Activated CD8-positive, alpha-beta T cell treated with anti-CD3 and anti-CD28 coated beads for 36 hours (primary cell): ENCODE measurements around the gene NEK6. TPM values are rescaled to one million over a fixed set of nuclear protein-coding genes. Genes with fewer than 3 reads are reported as not detected.
A peak's percentile ranks its signal among the peaks of the same experiment; 100 is the strongest.

Experiments used
- ATAC-seq: fragments of 200-7000 bp; cut with Tn5 transposase; one replicate; pipeline ENCODE4 v1.10.0; 2021; ENCODE audit warnings: mild to moderate bottlenecking, moderate library complexity
- CTCF ChIA-PET: fragments of 350-600 bp; sonication (Branson Sonifier 250); formaldehyde crosslinking; loops from one replicate; lab custom pipeline; 2021; ENCODE audit warnings: antibody characterized with exemption; lab: Charles Lee
- POLR2A ChIA-PET: fragments of 350-600 bp; sonication (Branson Sonifier 250); formaldehyde crosslinking; loops from one replicate; lab custom pipeline; 2021; ENCODE audit warnings: antibody characterized with exemption; lab: Charles Lee
- DNase-seq: peaks from one replicate; pipeline ENCODE4 v3.0.0-alpha.2; 2020
- H3K27ac Mint-ChIP-seq: one replicate; pipeline ENCODE4 v1.8.0; 2021; ENCODE audit warnings: mild to moderate bottlenecking, mixed read lengths
- H3K27me3 Mint-ChIP-seq: one replicate; pipeline ENCODE4 v1.8.0; 2021; ENCODE audit warnings: mixed read lengths
- H3K36me3 Mint-ChIP-seq: one replicate; pipeline ENCODE4 v1.8.0; 2021; ENCODE audit warnings: low read depth, mixed read lengths
- H3K4me1 Mint-ChIP-seq: one replicate; pipeline ENCODE4 v1.8.0; 2021; ENCODE audit warnings: low read depth, mixed read lengths
- H3K4me3 Mint-ChIP-seq: one replicate; pipeline ENCODE4 v1.8.0; 2021; ENCODE audit warnings: mild to moderate bottlenecking, moderate library complexity, mixed read lengths
- H3K9me3 Mint-ChIP-seq: one replicate; pipeline ENCODE4 v1.8.0; 2021; ENCODE audit warnings: mixed read lengths
- intact Hi-C: fragments of 100-400 bp; cut with micrococcal nuclease; formaldehyde crosslinking; loops from one replicate; pipeline ENCODE4 v1.10.0; 2022
- total RNA-seq, 2 experiments: library from RNA; stranded (reverse); gene quantifications; one replicate each; pipeline ENCODE4 v1.2.3, GENCODE V29; 2021
- TF ChIP-seq, protein P1 (sequence below): fragments of 200-600 bp; IDR thresholded peaks from one replicate; pipeline ENCODE4 v1.8.0; 2022; ENCODE audit warnings: antibody characterized with exemption, mild to moderate bottlenecking

Gene NEK6
- total RNA-seq, 2 experiments from 2014 or later, result 20.2 to 21.8 TPM

DNA sequence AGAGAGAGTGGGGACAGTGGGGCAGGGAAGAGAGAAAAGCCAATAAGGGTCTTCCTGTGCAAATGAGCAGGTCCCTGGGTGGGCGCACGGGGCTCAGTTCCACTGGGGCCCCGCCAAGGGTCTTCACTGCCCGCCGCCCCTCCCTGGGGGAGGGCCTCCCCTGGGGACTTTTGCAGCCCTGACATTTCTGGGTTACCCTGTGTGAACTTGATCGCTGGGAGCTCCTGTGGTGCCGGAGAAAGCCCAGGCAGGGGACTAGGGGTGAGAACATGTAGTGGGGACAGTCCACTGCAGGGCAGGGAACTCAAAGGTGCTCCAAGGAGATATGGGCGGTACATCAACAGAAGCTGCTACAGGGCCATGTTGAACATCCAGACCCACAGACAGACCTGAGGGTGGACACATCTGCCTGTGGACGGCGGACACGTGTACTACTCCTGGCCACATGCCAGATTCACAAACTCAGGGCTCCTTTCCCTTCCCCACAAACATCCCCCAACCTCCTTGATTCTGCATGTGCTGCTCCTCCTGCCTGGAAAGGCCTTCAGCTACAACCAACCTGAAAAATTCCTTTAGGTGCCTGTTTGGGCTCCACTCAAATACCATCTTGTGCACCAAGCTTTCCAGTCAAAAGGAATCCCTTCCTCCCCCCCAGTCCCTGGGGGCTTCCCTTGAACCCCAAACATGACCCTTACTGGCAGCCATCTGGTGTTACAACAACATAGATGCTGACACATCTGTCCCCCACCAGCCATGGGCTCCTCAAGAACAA is 43.0 kb upstream of the NEK6 start:
- DNase-seq (no peak), ATAC-seq (no peak)
- Mint-ChIP-seq H3K4me3 (no peak overlapping the region), H3K27me3 (no peaks in the 10 kb centered on the region), H3K36me3 (no peaks in the 10 kb centered on the region), H3K27ac (no peak overlapping the region), H3K9me3 (no peaks in the 10 kb centered on the region), H3K4me1 (peaks cover 73% of the 10 kb centered on the region)
- TF ChIP-seq, protein P1, sequence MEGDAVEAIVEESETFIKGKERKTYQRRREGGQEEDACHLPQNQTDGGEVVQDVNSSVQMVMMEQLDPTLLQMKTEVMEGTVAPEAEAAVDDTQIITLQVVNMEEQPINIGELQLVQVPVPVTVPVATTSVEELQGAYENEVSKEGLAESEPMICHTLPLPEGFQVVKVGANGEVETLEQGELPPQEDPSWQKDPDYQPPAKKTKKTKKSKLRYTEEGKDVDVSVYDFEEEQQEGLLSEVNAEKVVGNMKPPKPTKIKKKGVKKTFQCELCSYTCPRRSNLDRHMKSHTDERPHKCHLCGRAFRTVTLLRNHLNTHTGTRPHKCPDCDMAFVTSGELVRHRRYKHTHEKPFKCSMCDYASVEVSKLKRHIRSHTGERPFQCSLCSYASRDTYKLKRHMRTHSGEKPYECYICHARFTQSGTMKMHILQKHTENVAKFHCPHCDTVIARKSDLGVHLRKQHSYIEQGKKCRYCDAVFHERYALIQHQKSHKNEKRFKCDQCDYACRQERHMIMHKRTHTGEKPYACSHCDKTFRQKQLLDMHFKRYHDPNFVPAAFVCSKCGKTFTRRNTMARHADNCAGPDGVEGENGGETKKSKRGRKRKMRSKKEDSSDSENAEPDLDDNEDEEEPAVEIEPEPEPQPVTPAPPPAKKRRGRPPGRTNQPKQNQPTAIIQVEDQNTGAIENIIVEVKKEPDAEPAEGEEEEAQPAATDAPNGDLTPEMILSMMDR, result no peak
- ChIA-PET CTCF (no interaction called here), POLR2A (interaction anchor here (1.0 to 1.7 kb wide), 2 partner anchors 12 to 20 kb away, joined by 4 to 7 read pairs; no protein-coding TSS in a partner anchor)
- intact Hi-C loops, result loop anchor here (5.0 kb wide), 1 partner anchor 38 kb away; no protein-coding TSS in a partner anchor

DNA sequence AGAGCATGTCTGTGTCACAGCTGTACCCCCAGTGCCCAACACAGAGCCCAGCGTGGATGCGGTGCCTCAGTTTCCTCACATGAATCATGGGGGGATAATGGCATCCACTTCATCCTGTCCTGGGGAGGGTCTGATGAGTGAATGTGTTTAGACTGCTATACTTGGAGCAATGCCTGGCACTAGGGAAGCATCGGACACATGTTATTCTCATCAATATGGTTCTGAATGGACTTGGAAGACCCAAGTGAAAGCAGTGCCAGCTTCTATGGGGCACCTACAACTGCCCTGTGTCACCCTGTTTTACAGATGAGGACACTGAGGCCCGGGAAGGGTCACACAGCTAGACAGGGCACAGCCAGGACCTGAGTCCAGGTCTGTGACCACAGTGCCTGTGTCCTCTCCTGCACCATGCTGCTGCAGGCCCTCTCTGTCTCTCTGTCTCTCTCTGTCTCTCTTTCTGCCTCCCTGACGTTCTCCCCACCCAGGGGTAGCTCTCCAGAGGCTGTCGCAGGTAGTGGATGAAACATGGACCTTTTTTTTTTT is 42.3 kb upstream of the NEK6 start:
- TF ChIP-seq, protein P1, result no peak
- intact Hi-C loops, result loop anchor here (5.0 kb wide), 1 partner anchor 37 kb away; no protein-coding TSS in a partner anchor
- ChIA-PET POLR2A (interaction anchor here (0.6 to 1.7 kb wide), 4 partner anchors 9 to 25 kb away, joined by 3 to 7 read pairs (median 3); no protein-coding TSS in a partner anchor), CTCF (interaction anchor here (2.1 kb wide), 1 partner anchor 89 kb away, joined by 8 read pairs; no protein-coding TSS in a partner anchor)
- DNase-seq (no peak), ATAC-seq (no peak)
- no peaks in the 10 kb centered on the region for H3K27me3 Mint-ChIP-seq
- H3K4me3 Mint-ChIP-seq, result no peak overlapping the region
- peak overlapping the region; percentile 91 for H3K27ac Mint-ChIP-seq
- H3K36me3 Mint-ChIP-seq, result no peaks in the 10 kb centered on the region
- H3K4me1 Mint-ChIP-seq, result peaks cover 71% of the 10 kb centered on the region
- H3K9me3 Mint-ChIP-seq, result no peaks in the 10 kb centered on the region

GRCh38 chr9:124215956-124216355 is 41.8 kb upstream of the NEK6 start:
- CTCF ChIA-PET, result interaction anchor here (2.1 kb wide), 1 partner anchor 89 kb away, joined by 8 read pairs; no protein-coding TSS in a partner anchor
- intact Hi-C loops, result loop anchor here (5.0 kb wide), 1 partner anchor 36 kb away; no protein-coding TSS in a partner anchor
- POLR2A ChIA-PET, result interaction anchor here (0.6 to 1.5 kb wide), 5 partner anchors 8 to 71 kb away, joined by 3 to 6 read pairs (median 3); no protein-coding TSS in a partner anchor

DNA sequence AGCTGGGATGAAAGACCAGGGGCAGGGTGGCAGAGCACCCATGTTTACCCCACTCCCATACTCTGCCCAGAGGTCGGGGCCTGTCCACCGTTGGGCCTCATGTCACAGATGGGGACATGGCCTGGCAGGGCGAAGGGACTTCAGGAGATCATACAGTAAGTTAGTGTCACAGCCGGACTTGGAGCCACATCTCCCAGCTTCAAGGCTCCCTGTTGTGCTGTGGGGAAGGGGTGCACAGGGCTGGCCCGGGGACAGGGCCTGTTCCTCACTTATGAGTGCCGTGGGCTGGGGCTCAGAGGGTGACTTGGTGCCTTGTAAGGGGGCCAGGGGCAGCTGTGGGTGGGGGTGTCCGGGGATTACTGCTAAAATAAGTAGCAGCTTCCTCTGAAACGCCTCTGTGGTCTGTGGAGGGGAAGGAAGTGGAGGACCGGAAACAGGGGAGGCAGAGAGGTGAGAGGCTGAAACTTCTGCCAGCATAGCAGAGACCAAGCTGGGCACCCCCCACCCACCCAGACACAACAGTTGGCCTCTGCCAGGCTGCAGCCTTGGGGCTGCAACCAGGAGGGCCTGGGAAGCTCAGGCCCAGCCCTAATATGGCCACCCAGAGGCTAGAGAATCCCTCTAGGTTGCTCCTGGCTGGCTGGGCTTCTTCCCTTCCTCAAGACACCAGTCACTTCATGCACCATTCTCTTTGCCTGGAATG is 41.1 kb upstream of the NEK6 start:
- intact Hi-C loops, result loop anchor here (5.0 kb wide), 1 partner anchor 36 kb away; no protein-coding TSS in a partner anchor
- Mint-ChIP-seq H3K4me3 (peak overlapping the region; percentile 32), H3K27me3 (peaks cover 1% of the 10 kb centered on the region), H3K27ac (peak overlapping the region; percentile 91), H3K36me3 (no peaks in the 10 kb centered on the region), H3K4me1 (peaks cover 60% of the 10 kb centered on the region), H3K9me3 (no peaks in the 10 kb centered on the region)
- ChIA-PET CTCF (interaction anchor here (0.9 to 2.1 kb wide), 3 partner anchors 10 to 90 kb away, joined by 3 to 8 read pairs (median 3); no protein-coding TSS in a partner anchor), POLR2A (interaction anchor here (0.7 to 1.5 kb wide), 6 partner anchors 10 to 71 kb away, joined by 3 to 8 read pairs (median 4); no protein-coding TSS in a partner anchor)
- ATAC-seq (peak; percentile 76), DNase-seq (peak; percentile 90)
- TF ChIP-seq, protein P1, result no peak

More at GRCh38 chr9:124215956-124216355, 41.8 kb upstream of the NEK6 start:
- Mint-ChIP-seq H3K27me3 (peaks cover 1% of the 10 kb centered on the region), H3K9me3 (no peaks in the 10 kb centered on the region), H3K36me3 (no peaks in the 10 kb centered on the region), H3K4me1 (peaks cover 66% of the 10 kb centered on the region), H3K27ac (peak overlapping the region; percentile 91), H3K4me3 (no peak overlapping the region)
- DNase-seq (no peak), ATAC-seq (no peak)
- TF ChIP-seq, protein P1, result no peak
